ENCODE data around the gene LMX1B. TPM values are rescaled to one million over a fixed set of nuclear protein-coding genes. Genes with fewer than 3 reads are reported as not detected.
"Not testable (repeated sequence)": the region's sequence is repeated elsewhere in the genome, so short reads cannot be mapped to it uniquely, and the experiment has no call there.

Gene LMX1B
- total and polyA plus RNA-seq, 2 donors (not counting 3 experiments of a cell fraction or from before 2014, with no cell fraction given), result not detected

DNA sequence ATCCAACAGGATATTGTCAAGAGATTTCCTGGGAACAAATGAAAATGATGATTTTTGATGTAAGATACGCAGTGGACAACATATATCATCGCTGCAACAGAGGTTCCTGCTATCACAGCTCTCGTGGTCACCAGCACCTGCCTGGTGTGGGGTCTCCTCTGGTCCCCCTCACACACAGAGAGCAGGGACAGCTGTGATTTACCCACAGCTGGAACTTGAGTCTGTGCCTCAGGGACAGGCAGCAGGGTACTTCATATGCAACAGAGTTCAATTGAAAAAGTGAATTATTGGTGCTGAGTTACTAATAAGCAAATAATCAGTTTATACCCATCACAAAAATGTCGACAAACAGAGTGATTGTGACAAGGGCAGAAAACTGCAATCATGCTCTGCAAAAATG, 93.4 kb downstream of the LMX1B start:
- H3K4me1 ChIP-seq (ENCODE audit: control insufficient read depth, extremely low read depth, insufficient read depth, low read length), result no peaks in the 10 kb centered on the region
- no peaks in the 10 kb centered on the region for H3K9me1 ChIP-seq (replicated peaks; ENCODE audit: control insufficient read depth, extremely low read depth, insufficient read depth, low read length)
- H3K79me2 ChIP-seq (ENCODE audit: control insufficient read depth, insufficient read depth, low read length), result no peaks in the 10 kb centered on the region
- no peak for TF ChIP-seq FOS (IDR thresholded peaks at IDR 0.05; ENCODE audit: borderline replicate concordance, insufficient read depth, low read length)
- TF ChIP-seq, protein P1, sequence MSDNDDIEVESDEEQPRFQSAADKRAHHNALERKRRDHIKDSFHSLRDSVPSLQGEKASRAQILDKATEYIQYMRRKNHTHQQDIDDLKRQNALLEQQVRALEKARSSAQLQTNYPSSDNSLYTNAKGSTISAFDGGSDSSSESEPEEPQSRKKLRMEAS (IDR thresholded peaks at IDR 0.05; ENCODE audit: insufficient read depth, insufficient read length), result no peak
- H3K27me3 ChIP-seq (ENCODE audit: control insufficient read depth in 2 of 2, insufficient read depth in 2 of 2, low read length in 2 of 2), result peaks cover 0 to 5% of the 10 kb centered on the region in 2 experiments
- H4K20me1 ChIP-seq (replicated peaks; ENCODE audit: control insufficient read depth, extremely low read depth, insufficient read depth, low read length), result no peaks in the 10 kb centered on the region
- ChIA-PET POLR2A (no interaction called here), CTCF (interaction anchor here (0.7 to 11.3 kb wide), 18 partner anchors 8 to 109 kb away, joined by 3 to 675 read pairs (median 8); partner anchors contain the start of gene ZBTB43)
- H3K9me3 ChIP-seq (replicated peaks; ENCODE audit: control insufficient read depth, insufficient read depth, low read length), result no peaks in the 10 kb centered on the region
- no peak overlapping the region for H2AFZ ChIP-seq (ENCODE audit: low read depth, low read length)
- intact Hi-C loops (cut with micrococcal nuclease) (no loop called here), dilution Hi-C loops (cut with MboI; ENCODE audit: extremely low pct_ligation_motif_present, low sequenced_read_pairs) (no loop called here)
- H3K36me3 ChIP-seq (ENCODE audit: control insufficient read depth in 2 of 2, extremely low read depth in 1 of 2, insufficient read depth in 2 of 2, low read length in 2 of 2), result no peaks in the 10 kb centered on the region
- H3K4me2 ChIP-seq (ENCODE audit: insufficient read depth, low read length), result no peak overlapping the region
- no TSS peak for BruUV-seq (replicated peaks)
- DNase-seq (ENCODE audit: low read depth, low spot score) (no peak), FAIRE-seq (no peak)
- no peak overlapping the region for H3K9ac ChIP-seq (replicated peaks; ENCODE audit: extremely low read depth, insufficient read depth, low read length)
- no peak overlapping the region for H3K27ac ChIP-seq (ENCODE audit: insufficient read depth, low read depth, low read length)
- H3K4me3 ChIP-seq (replicated peaks in 1 of 3; ENCODE audit: insufficient read depth in 1 of 3, low read depth in 1 of 3, low read length in 3 of 3), result no peak overlapping the region

DNA sequence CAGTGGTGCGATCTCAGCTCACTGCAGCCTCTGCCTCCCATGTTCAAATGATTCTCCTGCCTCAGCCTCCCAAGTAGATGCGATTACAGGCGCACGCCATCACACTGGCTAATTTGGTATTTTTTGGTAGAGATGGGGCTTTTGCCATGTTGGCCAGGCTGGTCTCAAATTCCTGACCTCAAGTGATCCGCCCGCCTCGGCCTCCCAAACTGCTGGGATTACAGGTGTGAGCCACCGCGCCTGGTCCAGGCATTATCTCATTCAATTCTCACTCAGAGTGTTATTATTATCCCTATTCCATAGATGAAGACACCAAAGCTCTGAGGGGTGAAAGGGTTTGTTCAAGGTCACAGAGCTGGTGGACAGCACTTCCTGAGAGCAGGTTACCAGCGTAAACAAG, 94.0 kb downstream of the LMX1B start:
- H2AFZ ChIP-seq (ENCODE audit: low read depth, low read length); H3K27me3 ChIP-seq (ENCODE audit: control insufficient read depth in 2 of 2, insufficient read depth in 2 of 2, low read length in 2 of 2); FAIRE-seq; H4K20me1 ChIP-seq (replicated peaks; ENCODE audit: control insufficient read depth, extremely low read depth, insufficient read depth, low read length); dilution Hi-C loops (cut with MboI; ENCODE audit: extremely low pct_ligation_motif_present, low sequenced_read_pairs); BruUV-seq (replicated peaks); H3K4me3 ChIP-seq (replicated peaks in 1 of 3; ENCODE audit: insufficient read depth in 1 of 3, low read depth in 1 of 3, low read length in 3 of 3); POLR2A ChIA-PET; intact Hi-C loops (cut with micrococcal nuclease); H3K79me2 ChIP-seq (ENCODE audit: control insufficient read depth, insufficient read depth, low read length); H3K9me1 ChIP-seq (replicated peaks; ENCODE audit: control insufficient read depth, extremely low read depth, insufficient read depth, low read length); H3K4me1 ChIP-seq (ENCODE audit: control insufficient read depth, extremely low read depth, insufficient read depth, low read length); H3K27ac ChIP-seq (ENCODE audit: insufficient read depth, low read depth, low read length); DNase-seq (ENCODE audit: low read depth, low spot score); H3K4me2 ChIP-seq (ENCODE audit: insufficient read depth, low read length); H3K36me3 ChIP-seq (ENCODE audit: control insufficient read depth in 2 of 2, extremely low read depth in 1 of 2, insufficient read depth in 2 of 2, low read length in 2 of 2); H3K9me3 ChIP-seq (replicated peaks; ENCODE audit: control insufficient read depth, insufficient read depth, low read length); H3K9ac ChIP-seq (replicated peaks; ENCODE audit: extremely low read depth, insufficient read depth, low read length): not testable (repeated sequence)
- CTCF ChIA-PET, result interaction anchor here (1.0 to 11.3 kb wide), 4 partner anchors 17 to 74 kb away, joined by 3 to 675 read pairs (median 36); no protein-coding TSS in a partner anchor

All from endothelial cell of umbilical vein (primary cell).